ENCODE data around the gene MEN1.

GRCh38 chr11:64758330-64759079 lies 51.8 kb downstream of the MEN1 start:
- no peak for TF ChIP-seq CTCF (IDR thresholded peaks at IDR 0.05; ENCODE audit: low read length)
- no peak for TF ChIP-seq EZH2 (IDR thresholded peaks at IDR 0.05; ENCODE audit: borderline replicate concordance, low read length)

Measured in OCI-LY1 (cell line).